HEK293T (cell line): Measurements from ENCODE around the gene SLC6A16.
"Not testable (repeated sequence)": the region's sequence is repeated elsewhere in the genome, so short reads cannot be mapped to it uniquely, and the experiment has no call there.

Source experiments
- CTCF ChIA-PET: fragments of 350-600 bp; formaldehyde crosslinking; extraction: SDS; loops from one replicate; lab custom pipeline; 2021; ENCODE audit warnings: antibody characterized with exemption, inconsistent platforms; lab: Yijun Ruan, JAX
- POLR2A ChIA-PET: fragments of 350-600 bp; formaldehyde crosslinking; extraction: SDS; loops from one replicate; lab custom pipeline; 2020; ENCODE audit warnings: antibody characterized with exemption, inconsistent platforms; lab: Yijun Ruan, JAX
- DNase-seq: peaks from one replicate; pipeline ENCODE4 v3.0.0; 2012; ENCODE audit warnings: mixed read lengths; ENCODE audit errors: extremely low spot score
- ARNT ChIP-seq: fragments of 450-650 bp; IDR thresholded peaks from 2 replicates; pipeline ENCODE4 v1.6.1; 2017; ENCODE audit warnings: mild to moderate bottlenecking
- BHLHE40 ChIP-seq: fragments of 450-650 bp; IDR thresholded peaks from 2 replicates; pipeline ENCODE4 v1.6.1; 2016; ENCODE audit warnings: mild to moderate bottlenecking, moderate library complexity, borderline replicate concordance
- CTBP1 ChIP-seq: fragments of 450-650 bp; IDR thresholded peaks from 2 replicates; pipeline ENCODE4 v1.6.1; 2016; ENCODE audit warnings: borderline replicate concordance
- ELF4 ChIP-seq: fragments of 450-650 bp; IDR thresholded peaks from 2 replicates; pipeline ENCODE4 v1.6.1; 2017; ENCODE audit warnings: antibody characterized with exemption
- FOXA1 ChIP-seq: fragments of 450-650 bp; IDR thresholded peaks from 2 replicates; pipeline ENCODE4 v1.6.1; 2016; ENCODE audit warnings: mild to moderate bottlenecking
- FOXK2 ChIP-seq: fragments of 450-650 bp; IDR thresholded peaks from 2 replicates; pipeline ENCODE4 v1.6.1; 2016; ENCODE audit warnings: mild to moderate bottlenecking
- FOXM1 ChIP-seq: fragments of 450-650 bp; IDR thresholded peaks from 2 replicates; pipeline ENCODE4 v1.6.1; 2017; ENCODE audit warnings: mild to moderate bottlenecking, borderline replicate concordance
- HDGF ChIP-seq: fragments of 450-650 bp; IDR thresholded peaks from 2 replicates; pipeline ENCODE4 v1.6.1; 2017; ENCODE audit warnings: antibody characterized with exemption, borderline replicate concordance
- L3MBTL2 ChIP-seq: fragments of 450-650 bp; conservative IDR thresholded peaks from 2 replicates; pipeline ENCODE4 v1.6.1; 2016; ENCODE audit warnings: mild to moderate bottlenecking
- LEF1 ChIP-seq: fragments of 450-650 bp; IDR thresholded peaks from 2 replicates; pipeline ENCODE4 v1.6.1; 2017; ENCODE audit warnings: mild to moderate bottlenecking, borderline replicate concordance
- NFRKB ChIP-seq: fragments of 450-650 bp; IDR thresholded peaks from 2 replicates; pipeline ENCODE4 v1.6.1; 2016; ENCODE audit warnings: mild to moderate bottlenecking, moderate library complexity
- SP1 ChIP-seq: fragments of 450-650 bp; IDR thresholded peaks from 2 replicates; pipeline ENCODE4 v1.6.1; 2017
- SUZ12 ChIP-seq: fragments of 450-650 bp; IDR thresholded peaks from 2 replicates; pipeline ENCODE4 v1.6.1; 2016; ENCODE audit warnings: mild to moderate bottlenecking
- TARDBP ChIP-seq: fragments of 450-650 bp; IDR thresholded peaks from 2 replicates; pipeline ENCODE4 v1.6.1; 2016
- ZNF384 ChIP-seq: fragments of 450-650 bp; IDR thresholded peaks from 2 replicates; pipeline ENCODE4 v1.6.1; 2016
- TF ChIP-seq, protein P1 (sequence below): fragments of 450-650 bp; IDR thresholded peaks from 2 replicates; pipeline ENCODE4 v1.6.1; 2016

SLC6A16 gene

DNA sequence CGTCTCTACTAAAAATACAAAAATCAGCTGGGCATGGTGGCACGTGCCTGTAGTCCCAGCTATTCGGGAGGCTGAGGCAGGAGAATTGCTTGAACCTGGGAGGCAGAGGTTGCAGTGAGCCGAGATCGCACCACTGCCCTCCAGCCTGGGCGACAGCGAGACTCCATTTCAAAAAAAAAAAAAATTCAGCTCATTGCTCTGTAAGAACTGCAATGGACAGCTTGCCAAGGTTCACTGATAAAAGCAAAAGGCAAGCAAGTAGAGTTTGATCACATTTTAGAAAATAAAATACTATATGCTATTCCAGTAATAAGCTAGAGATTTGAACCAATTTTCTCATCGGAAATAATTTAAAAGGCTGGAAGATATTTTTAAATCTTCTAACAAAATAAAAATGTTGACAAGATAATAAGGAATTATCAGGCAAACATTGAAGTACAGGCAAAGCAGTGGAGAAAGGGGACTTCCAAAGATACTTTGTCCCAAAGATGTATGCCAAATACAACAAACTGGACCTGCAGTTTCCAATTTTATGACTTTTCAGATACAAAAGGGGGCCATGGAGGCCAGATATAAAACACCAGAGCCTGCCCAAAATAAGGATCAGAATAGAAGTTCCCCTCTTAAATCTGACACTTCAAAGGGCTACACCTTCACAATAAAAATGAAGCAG is 29.6 kb downstream of the SLC6A16 start:
- TF ChIP-seq FOXA1, result no peak
- no peak for TF ChIP-seq ZNF384
- TF ChIP-seq HDGF, result no peak
- no peak for TF ChIP-seq ARNT
- TF ChIP-seq FOXK2, result no peak
- no peak for TF ChIP-seq ELF4
- no peak for TF ChIP-seq SP1
- no peak for TF ChIP-seq TARDBP
- TF ChIP-seq NFRKB, result no peak
- TF ChIP-seq FOXM1, result no peak
- TF ChIP-seq L3MBTL2, result no peak
- TF ChIP-seq, protein P1, sequence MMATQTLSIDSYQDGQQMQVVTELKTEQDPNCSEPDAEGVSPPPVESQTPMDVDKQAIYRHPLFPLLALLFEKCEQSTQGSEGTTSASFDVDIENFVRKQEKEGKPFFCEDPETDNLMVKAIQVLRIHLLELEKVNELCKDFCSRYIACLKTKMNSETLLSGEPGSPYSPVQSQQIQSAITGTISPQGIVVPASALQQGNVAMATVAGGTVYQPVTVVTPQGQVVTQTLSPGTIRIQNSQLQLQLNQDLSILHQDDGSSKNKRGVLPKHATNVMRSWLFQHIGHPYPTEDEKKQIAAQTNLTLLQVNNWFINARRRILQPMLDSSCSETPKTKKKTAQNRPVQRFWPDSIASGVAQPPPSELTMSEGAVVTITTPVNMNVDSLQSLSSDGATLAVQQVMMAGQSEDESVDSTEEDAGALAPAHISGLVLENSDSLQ, result no peak
- TF ChIP-seq LEF1, result no peak
- no peak for TF ChIP-seq SUZ12
- TF ChIP-seq CTBP1, result no peak
- no peak for TF ChIP-seq BHLHE40
- CTCF ChIA-PET, result interaction anchor here (0.7 kb wide), 1 partner anchor 84 kb away, joined by 3 read pairs; no protein-coding TSS in a partner anchor
- POLR2A ChIA-PET, result no interaction called here
- no peak for DNase-seq

DNA sequence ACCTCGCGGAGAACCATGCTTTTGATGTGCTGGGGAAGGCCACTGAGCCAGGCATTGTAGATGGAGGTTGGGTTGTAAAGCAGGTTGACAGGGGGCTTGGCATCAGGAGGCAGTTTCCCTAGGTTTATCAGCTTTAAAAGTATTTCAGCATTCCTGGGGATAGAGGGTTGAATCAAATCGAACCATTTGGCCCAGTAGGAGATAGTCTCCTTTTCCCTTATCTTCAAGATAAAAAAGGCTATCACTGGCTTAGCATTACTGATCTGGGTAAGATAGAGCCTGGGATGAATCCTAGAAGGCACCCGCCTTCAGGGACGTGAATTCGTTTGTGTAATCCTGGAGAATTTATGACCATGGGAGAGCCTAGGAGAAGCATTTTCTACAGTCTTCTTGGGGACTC is 30.6 kb downstream of the SLC6A16 start:
- POLR2A ChIA-PET, result interaction anchor here (0.8 kb wide), 1 partner anchor 202 kb away, joined by 3 read pairs; the partner anchor contains the start of gene RPS11
- TF ChIP-seq ELF4, result no peak
- TF ChIP-seq HDGF, result no peak
- no peak for TF ChIP-seq ARNT
- no peak for TF ChIP-seq BHLHE40
- no peak for TF ChIP-seq CTBP1
- no peak for TF ChIP-seq FOXM1
- no peak for TF ChIP-seq L3MBTL2
- CTCF ChIA-PET, result interaction anchor here (0.6 to 0.7 kb wide), 3 partner anchors 12 to 85 kb away, joined by 3 to 5 read pairs (median 3); no protein-coding TSS in a partner anchor
- no peak for DNase-seq

DNA sequence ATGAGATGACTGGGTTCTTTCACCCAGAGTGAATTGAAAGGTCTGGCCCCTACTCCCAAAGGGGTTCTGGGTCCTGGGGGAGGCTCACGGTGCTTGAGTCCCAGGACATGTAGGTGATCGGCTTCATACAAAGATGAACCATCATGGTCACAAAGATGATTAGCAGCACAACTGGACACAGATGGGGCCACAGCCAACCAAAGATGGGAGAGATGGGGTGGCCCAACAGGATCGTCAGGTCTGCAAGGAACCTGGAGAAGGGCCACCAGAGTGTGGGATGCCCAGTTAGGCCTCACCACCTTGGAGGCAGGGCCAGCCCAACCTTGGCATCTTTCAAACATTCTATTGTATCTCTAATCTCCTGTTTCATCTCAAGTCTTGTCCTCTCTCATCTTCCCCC is 34.5 kb downstream of the SLC6A16 start:
- ChIA-PET CTCF (no interaction called here), POLR2A (interaction anchor here (0.6 kb wide), 1 partner anchor 10 kb away, joined by 3 read pairs; no protein-coding TSS in a partner anchor)
- TF ChIP-seq CTBP1 (no peak), HDGF (no peak), FOXM1 (no peak), FOXA1 (no peak), FOXK2 (no peak), ZNF384 (no peak), ELF4 (no peak), NFRKB (no peak), TARDBP (no peak), BHLHE40 (no peak), ARNT (no peak), L3MBTL2 (no peak), LEF1 (no peak)
- TF ChIP-seq, protein P1, result no peak
- no peak for DNase-seq

DNA sequence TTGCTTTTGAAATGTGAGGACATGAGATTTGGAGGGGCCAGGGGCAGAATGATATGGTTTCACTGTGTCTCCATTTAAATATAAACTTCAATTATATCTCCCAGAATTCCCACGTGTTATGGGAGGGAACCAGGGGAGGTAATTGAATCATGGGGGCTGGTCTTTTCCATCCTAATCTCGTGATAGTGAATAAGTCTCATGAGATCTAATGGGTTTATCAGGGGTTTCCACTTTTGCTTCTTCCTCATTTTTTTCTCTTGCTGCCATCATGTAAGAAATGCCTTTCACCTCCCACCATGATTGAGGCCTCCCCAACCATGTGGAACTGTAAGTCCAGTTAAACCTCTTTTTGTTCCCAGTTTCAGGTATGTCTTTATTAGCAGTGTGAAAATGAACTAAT is 35.7 kb downstream of the SLC6A16 start:
- POLR2A ChIA-PET, CTCF ChIA-PET, DNase-seq: not testable (repeated sequence)

DNA sequence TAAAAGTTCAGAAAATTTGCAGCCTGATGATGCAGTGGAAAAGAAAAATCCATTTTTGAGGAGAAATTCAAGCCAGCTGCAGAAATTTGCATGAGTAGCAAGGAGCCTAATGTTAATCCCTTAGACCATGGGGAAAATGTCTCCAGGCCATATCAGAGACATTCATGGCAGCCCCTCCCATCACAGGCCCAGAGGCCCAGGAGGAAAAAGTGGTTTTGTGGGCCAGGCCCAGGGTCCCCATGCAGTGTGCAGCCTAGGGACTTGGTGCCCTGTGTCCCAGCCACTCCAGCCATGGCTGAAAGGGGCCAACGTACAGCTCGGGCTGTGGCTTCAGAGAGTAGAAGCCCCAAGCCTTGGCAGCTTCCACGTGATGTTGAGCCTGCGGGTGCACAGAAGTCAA is 36.8 kb downstream of the SLC6A16 start:
- CTCF ChIA-PET, POLR2A ChIA-PET: not testable (repeated sequence)

DNA sequence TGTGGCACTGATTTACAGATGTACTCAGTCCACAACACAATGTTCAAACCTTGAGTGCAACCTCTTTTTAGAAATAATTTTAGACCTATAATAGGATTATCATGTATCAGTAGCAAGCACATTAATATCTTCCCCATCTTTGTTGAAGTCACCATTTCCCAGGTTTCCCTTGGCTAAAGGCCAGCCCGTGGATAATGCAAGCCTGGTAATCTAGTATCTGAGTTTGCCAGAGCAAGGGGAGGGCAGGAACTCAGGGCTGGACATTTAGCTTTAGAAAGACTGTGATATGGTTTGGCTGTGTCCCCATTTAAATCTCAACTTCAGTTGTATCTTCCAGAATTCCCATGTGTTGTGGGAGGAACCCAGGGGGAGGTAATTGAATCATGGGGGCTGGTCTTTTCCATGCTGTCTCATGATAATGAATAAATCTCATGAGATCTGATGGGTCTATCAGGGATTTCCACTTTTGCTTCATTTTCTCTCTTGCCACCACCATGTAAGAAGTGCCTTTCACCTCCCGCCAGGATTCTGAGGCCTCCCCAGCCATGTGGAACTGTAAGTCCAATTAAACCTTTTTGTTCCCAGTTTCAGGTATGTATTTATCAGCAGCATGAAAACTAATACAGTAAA is 37.7 kb downstream of the SLC6A16 start:
- no peak for TF ChIP-seq L3MBTL2
- no peak for TF ChIP-seq SP1
- TF ChIP-seq SUZ12, result no peak
- no peak for TF ChIP-seq HDGF
- TF ChIP-seq, protein P1, result no peak
- TF ChIP-seq NFRKB, result no peak
- TF ChIP-seq ZNF384, result no peak
- no peak for TF ChIP-seq FOXK2
- TF ChIP-seq TARDBP, result no peak
- TF ChIP-seq ARNT, result no peak
- CTCF ChIA-PET, result no interaction called here
- no peak for DNase-seq
- POLR2A ChIA-PET, result no interaction called here

More for the DNA sequence above, 36.8 kb downstream of the SLC6A16 start:
- DNase-seq, result not testable (repeated sequence)
